H1 (cell line): ENCODE measurements around the gene GPR39.

Experiments
- CHD2 ChIP-seq: IDR thresholded peaks from 2 replicates; pipeline ENCODE4 v1.6.1; 2012; ENCODE audit warnings: low read length, improper control_type of control experiment
- CTCF ChIP-seq, 3 experiments: IDR thresholded peaks; 1 replicate in 2 of 3; 2 replicates in 1 of 3; pipeline versions ENCODE4 v1.5.1 to v1.6.1; 2011; ENCODE audit warnings: low read length in 3 of 3, mild to moderate bottlenecking in 3 of 3, inconsistent platforms in 2 of 3, low read depth in 1 of 3, moderate library complexity in 1 of 3; ENCODE audit not compliant: insufficient read depth in 1 of 3; ENCODE audit errors: control extremely low read depth in 1 of 3
- POLR2AphosphoS5 ChIP-seq: IDR thresholded peaks from 2 replicates; pipeline ENCODE4 v1.6.1; 2011; ENCODE audit warnings: low read depth, low read length
- TAF1 ChIP-seq: IDR thresholded peaks from 2 replicates; pipeline ENCODE4 v1.6.1; 2011; ENCODE audit warnings: mild to moderate bottlenecking, low read depth, low read length

GRCh38 chr2:132595693-132596092 lies 179.1 kb downstream of the GPR39 start:
- TF ChIP-seq POLR2AphosphoS5, result no peak
- no peak for TF ChIP-seq CTCF (IDR thresholded peaks at IDR 0.05; ENCODE audit: control extremely low read depth in 1 of 3, insufficient read depth in 1 of 3, low read depth in 1 of 3, low read length in 3 of 3)
- no peak for TF ChIP-seq TAF1
- no peak for TF ChIP-seq CHD2
